H1 (cell line): ENCODE measurements around the gene COL20A1. TPM values are rescaled to one million over a fixed set of nuclear protein-coding genes. Genes with fewer than 3 reads are reported as not detected.

Source experiments
- CTCF ChIA-PET: fragments of 300-600 bp; sonication (Branson Sonifier 250); formaldehyde crosslinking; loops from one replicate; lab custom pipeline; 2021; ENCODE audit not compliant: partially characterized antibody; lab: Charles Lee
- POLR2A ChIA-PET: fragments of 300-600 bp; sonication (Branson Sonifier 250); formaldehyde crosslinking; loops from one replicate; lab custom pipeline; 2021; ENCODE audit warnings: inconsistent platforms; ENCODE audit not compliant: partially characterized antibody; lab: Charles Lee
- DNase-seq, 2 experiments: peaks; one replicate each; pipeline versions ENCODE4 v3.0.0 to v3.0.0-alpha.2; 2010 to 2022; ENCODE audit warnings: low spot score in 2 of 2, low read depth in 1 of 2, mixed read lengths in 1 of 2
- FAIRE-seq: peaks from 2 replicates; lab custom pipeline; 2011; peaks lifted over from hg19 to GRCh38; lab: Jason Lieb, UNC
- H2AFZ ChIP-seq: 2 replicates; pipeline ENCODE4 v1.8.1; 2012; ENCODE audit warnings: low read length, inconsistent platforms
- H2AK5ac ChIP-seq: 2 replicates; pipeline ENCODE4 v1.6.1; 2013; ENCODE audit warnings: low read depth, low read length
- H2BK120ac ChIP-seq: replicated peaks from 2 replicates; pipeline ENCODE3; 2013; ENCODE audit warnings: low read depth, low read length, inconsistent platforms
- H2BK12ac ChIP-seq: 2 replicates; pipeline ENCODE4 v1.6.1; 2013; ENCODE audit warnings: low read depth, low read length
- H2BK15ac ChIP-seq: 2 replicates; pipeline ENCODE4 v1.6.1; 2013; ENCODE audit warnings: low read length
- H2BK20ac ChIP-seq: 2 replicates; pipeline ENCODE4 v1.6.1; 2013; ENCODE audit warnings: low read length
- H2BK5ac ChIP-seq: 2 replicates; pipeline ENCODE4 v1.6.1; 2013; ENCODE audit warnings: low read depth, low read length
- H3K14ac ChIP-seq: 2 replicates; pipeline ENCODE4 v1.6.1; 2013; ENCODE audit warnings: inconsistent platforms; ENCODE audit not compliant: insufficient read length
- H3K18ac ChIP-seq: 2 replicates; pipeline ENCODE4 v1.6.1; 2013; ENCODE audit warnings: low read length; ENCODE audit errors: extremely low read depth
- H3K23ac ChIP-seq: 2 replicates; pipeline ENCODE4 v1.6.1; 2013; ENCODE audit warnings: inconsistent platforms; ENCODE audit not compliant: insufficient read length
- H3K23me2 ChIP-seq: 2 replicates; pipeline ENCODE4 v1.6.1; 2013; ENCODE audit warnings: low read depth, low read length
- H3K27ac ChIP-seq: 2 replicates; pipeline ENCODE4 v1.6.1; 2011; ENCODE audit warnings: low read depth, low read length, inconsistent platforms
- H3K27me3 ChIP-seq, 4 experiments: replicated peaks in 1 of 4; 1 replicate in 1 of 4; 2 replicates in 3 of 4; pipeline versions ENCODE4 v1.6.1 to v1.8.1; 2011 to 2013; ENCODE audit warnings: low read length in 3 of 4, mild to moderate bottlenecking in 3 of 4, inconsistent platforms in 2 of 4, mixed read lengths in 2 of 4, moderate library complexity in 1 of 4; ENCODE audit not compliant: control insufficient read depth in 3 of 4, insufficient read depth in 3 of 4; ENCODE audit errors: extremely low read depth in 1 of 4
- H3K36me3 ChIP-seq, 4 experiments: 2 replicates each; pipeline versions ENCODE4 v1.6.1 to v1.8.1; 2011 to 2013; ENCODE audit warnings: mild to moderate bottlenecking in 4 of 4, low read length in 3 of 4, moderate library complexity in 2 of 4, control low read depth in 1 of 4, inconsistent platforms in 1 of 4; ENCODE audit not compliant: insufficient read depth in 4 of 4, control insufficient read depth in 2 of 4
- H3K4ac ChIP-seq: replicated peaks from 2 replicates; pipeline ENCODE3; 2013; ENCODE audit warnings: low read length, low read depth, mixed read lengths, inconsistent platforms; ENCODE audit not compliant: insufficient read length
- H3K4me1 ChIP-seq, 4 experiments: replicated peaks in 1 of 4; 1 replicate in 1 of 4; 2 replicates in 3 of 4; pipeline versions ENCODE4 v1.6.1 to v1.8.1; 2011 to 2013; ENCODE audit warnings: low read length in 3 of 4, inconsistent platforms in 2 of 4, mixed read lengths in 1 of 4; ENCODE audit not compliant: insufficient read depth in 4 of 4, control insufficient read depth in 3 of 4
- H3K4me2 ChIP-seq, 2 experiments: 2 replicates each; pipeline versions ENCODE4 v1.6.1 to v1.8.1; 2011 to 2013; ENCODE audit warnings: low read depth in 2 of 2, low read length in 2 of 2, control low read depth in 1 of 2, inconsistent platforms in 1 of 2, mild to moderate bottlenecking in 1 of 2; ENCODE audit not compliant: insufficient read depth in 1 of 2
- H3K4me3 ChIP-seq, 4 experiments: fragments of 200-600, 300-600 bp in 1 of 4; sonication (generic), shearing (Covaris generic), sonication (Bioruptor Twin) in 1 of 4; 2 replicates each; pipeline versions ENCODE4 v1.5.1 to v1.8.1; 2011 to 2016; ENCODE audit warnings: low read length in 4 of 4, low read depth in 3 of 4, control low read depth in 2 of 4, inconsistent platforms in 2 of 4, mild to moderate bottlenecking in 2 of 4, mixed read lengths in 1 of 4, moderate library complexity in 1 of 4; ENCODE audit not compliant: insufficient read depth in 2 of 4; ENCODE audit errors: extremely low read depth in 1 of 4
- H3K56ac ChIP-seq: replicated peaks from 2 replicates; pipeline ENCODE3; 2013; ENCODE audit warnings: low read depth, mild to moderate bottlenecking, mixed read lengths, low read length, inconsistent platforms; ENCODE audit not compliant: insufficient read length
- H3K79me1 ChIP-seq: 2 replicates; pipeline ENCODE4 v1.6.1; 2013; ENCODE audit warnings: low read depth, low read length, control low read depth
- H3K79me2 ChIP-seq, 2 experiments: 2 replicates each; pipeline versions ENCODE4 v1.6.1 to v1.8.1; 2012 to 2013; ENCODE audit warnings: low read length in 2 of 2, mild to moderate bottlenecking in 2 of 2, inconsistent platforms in 1 of 2; ENCODE audit not compliant: insufficient read depth in 2 of 2, control insufficient read depth in 1 of 2
- H3K9ac ChIP-seq, 4 experiments: replicated peaks in 1 of 4; 1 replicate in 1 of 4; 2 replicates in 3 of 4; pipeline versions ENCODE4 v1.6.1 to v1.8.1; 2011 to 2013; ENCODE audit warnings: low read depth in 3 of 4, low read length in 3 of 4, control low read depth in 2 of 4, mild to moderate bottlenecking in 2 of 4, moderate library complexity in 2 of 4, inconsistent platforms in 1 of 4; ENCODE audit errors: extremely low read depth in 1 of 4
- H3K9me3 ChIP-seq, 2 experiments: 2 replicates each; pipeline versions ENCODE4 v1.6.1 to v1.8.1; 2012 to 2013; ENCODE audit warnings: mild to moderate bottlenecking in 2 of 2, moderate library complexity in 2 of 2, control low read depth in 1 of 2, inconsistent platforms in 1 of 2, low read depth in 1 of 2, low read length in 1 of 2, mixed read lengths in 1 of 2; ENCODE audit not compliant: insufficient read depth in 2 of 2
- H4K20me1 ChIP-seq, 2 experiments: replicated peaks in 1 of 2; 2 replicates each; pipeline versions ENCODE3 to v1.8.1; 2011 to 2013; ENCODE audit warnings: inconsistent platforms in 2 of 2, low read length in 2 of 2, mild to moderate bottlenecking in 1 of 2; ENCODE audit not compliant: insufficient read depth in 2 of 2, control insufficient read depth in 1 of 2
- H4K5ac ChIP-seq: 2 replicates; pipeline ENCODE4 v1.6.1; 2013; ENCODE audit warnings: low read length, low read depth, mixed read lengths, inconsistent platforms; ENCODE audit not compliant: insufficient read length
- H4K8ac ChIP-seq: 2 replicates; pipeline ENCODE4 v1.8.0; 2013; ENCODE audit warnings: mild to moderate bottlenecking, moderate library complexity, low read length, inconsistent platforms; ENCODE audit not compliant: insufficient read depth; ENCODE audit errors: extremely low read depth
- H4K91ac ChIP-seq: replicated peaks from 2 replicates; pipeline ENCODE3; 2013; ENCODE audit warnings: low read length, mixed read lengths, inconsistent platforms; ENCODE audit not compliant: insufficient read length
- POLR2A ChIP-seq, 2 experiments: IDR thresholded peaks; 1 replicate in 1 of 2; 2 replicates in 1 of 2; pipeline ENCODE4 v1.6.1; 2011; ENCODE audit warnings: low read depth in 2 of 2, low read length in 2 of 2, mild to moderate bottlenecking in 2 of 2; ENCODE audit errors: control extremely low read depth in 1 of 2
- YY1 ChIP-seq: IDR thresholded peaks from 2 replicates; pipeline ENCODE4 v1.6.1; 2011; ENCODE audit warnings: low read depth, mild to moderate bottlenecking, low read length
- WGBS, 2 experiments: shearing (Covaris generic) in 1 of 2; methylation state at CpG; one replicate each; pipeline versions ENCODE4 v1.1.6 to v1.1.7; 2013 to 2015; ENCODE audit warnings: low lambda C conversion rate in 2 of 2, mixed read lengths in 2 of 2, inconsistent platforms in 1 of 2, low coverage in 1 of 2, missing lambda C conversion rate in 1 of 2; ENCODE audit not compliant: insufficient replicate concordance in 2 of 2, insufficient coverage in 1 of 2, insufficient read length in 1 of 2; ENCODE audit errors: extremely low coverage in 1 of 2, missing lambda C conversion rate in 1 of 2; 5-methylcytosine and 5-hydroxymethylcytosine counted together
- polyA plus RNA-seq, 7 experiments: library from polyadenylated mRNA; depleted of rRNA in 3 of 7; stranded (reverse) in 5 of 7; unstranded in 2 of 7; fragments of >200 nt in 5 of 7; fragments of 200-250 nt in 2 of 7; gene quantifications; 1 replicate in 5 of 7; 2 replicates in 1 of 7; 4 replicates in 1 of 7; pipeline versions ENCODE4 v1.2.1 to v1.2.3, GENCODE V29; 2011 to 2013; ENCODE audit warnings: missing spikeins in 2 of 7, mixed read lengths in 2 of 7
- total RNA-seq: library from RNA; stranded (reverse); fragmentation: NEBNext Ultra II Directional; extraction: Animal tissue kit (Norgen Biotek cat#: 25700); gene quantifications from 2 replicates; pipeline ENCODE4 v1.2.1, GENCODE V29; 2021

Gene COL20A1
- total and polyA plus RNA-seq, 2 of the 8 experiments (the other 6 are each of a cell fraction or from before 2014, with no cell fraction given), result 0.19 to 0.21 TPM

GRCh38 chr20:63290136-63290676 is 2.8 kb upstream of the COL20A1 start:
- no peak overlapping the region for H2BK20ac ChIP-seq
- no peak overlapping the region; the same call in 1 of the 2 replicates for H2BK5ac ChIP-seq
- no peak overlapping the region for H3K18ac ChIP-seq
- ChIA-PET POLR2A (interaction anchor here (1.1 to 3.7 kb wide), 4 partner anchors 8 to 67 kb away, joined by 3 to 26 read pairs (median 4); no protein-coding TSS in a partner anchor), CTCF (interaction anchor here (0.7 to 9.9 kb wide), 21 partner anchors 9 to 255 kb away, joined by 3 to 81 read pairs (median 7); partner anchors contain the start of genes ARFGAP1 and BIRC7)
- H3K79me2 ChIP-seq, result no peaks in the 10 kb centered on the region
- H3K9me3 ChIP-seq, result no peaks in the 10 kb centered on the region
- H3K23ac ChIP-seq, result no peak overlapping the region
- H3K14ac ChIP-seq, result no peak overlapping the region
- H3K9ac ChIP-seq, result no peak overlapping the region
- H4K5ac ChIP-seq, result no peak overlapping the region
- H3K4me1 ChIP-seq, result peaks cover 0 to 19% (median 10%) of the 10 kb centered on the region in 4 experiments; a peak in 6 of 7 replicates
- no peaks in the 10 kb centered on the region; the same call in 1 of the 2 replicates for H3K79me1 ChIP-seq
- no peak overlapping the region for H2BK120ac ChIP-seq
- WGBS, 2 experiments, result 88% methylated on average over 17 of the region's 17 CpGs; no CpG with 5 or more reads in 1 of the 2 experiments
- no peak overlapping the region for H2AK5ac ChIP-seq
- no peak for TF ChIP-seq YY1
- peak in 1 of 2 experiments; percentile 31; a peak in 1 of 3 replicates for TF ChIP-seq POLR2A (IDR thresholded peaks at IDR 0.05; ENCODE audit: control extremely low read depth in 1 of 2, low read depth in 2 of 2, low read length in 2 of 2)
- TF ChIP-seq, all 59 proteins: peak for 1
- Histone ChIP-seq H4K20me1 (peaks cover 0 to 9% of the 10 kb centered on the region in 2 experiments), H3K27me3 (peaks cover 0 to 4% (median 0%) of the 10 kb centered on the region in 4 experiments; a peak in 2 of 7 replicates), H3K36me3 (peaks cover 0 to 26% (median 5%) of the 10 kb centered on the region in 4 experiments; a peak in 4 of 8 replicates), H3K27ac (no peak overlapping the region), H4K91ac (no peak overlapping the region), H4K8ac (peak overlapping the region; percentile 23; the same call in 1 of the 2 replicates), H2AFZ (no peak overlapping the region), H3K23me2 (no peaks in the 10 kb centered on the region), H3K4me3 (no peak overlapping the region), H2BK12ac (no peak overlapping the region), H3K56ac (no peak overlapping the region), H3K4me2 (no peak overlapping the region), H2BK15ac (no peak overlapping the region), H3K4ac (no peak overlapping the region)
- no peak for DNase-seq
- FAIRE-seq, result no peak
